Suprapubic skin (tissue), 4 donors: ENCODE data around the gene PTPRD.

ENCODE experiments used
- EP300 ChIP-seq: sonication (generic); formaldehyde crosslinking; IDR thresholded peaks from one replicate; pipeline ENCODE4 v1.6.1; 2017; ENCODE audit warnings: antibody characterized with exemption
- POLR2A ChIP-seq, 2 donors: fragments of 450-650 bp; IDR thresholded peaks; one replicate each; pipeline ENCODE4 v1.6.1; 2017; ENCODE audit warnings: antibody characterized with exemption in 2 of 2, mild to moderate bottlenecking in 2 of 2, moderate library complexity in 2 of 2
- POLR2AphosphoS5 ChIP-seq, 3 donors: sonication (generic); formaldehyde crosslinking; IDR thresholded peaks; one replicate each; pipeline ENCODE4 v1.6.1; 2017; ENCODE audit warnings: antibody characterized with exemption in 3 of 3
- TF ChIP-seq, protein P1 (sequence below), 2 donors: fragments of 200-600 bp in 1 of 2; fragments of 450-650 bp in 1 of 2; sonication (generic) in 1 of 2; IDR thresholded peaks; one replicate each; pipeline ENCODE4 v1.5.1; 2016 to 2019; ENCODE audit warnings: antibody characterized with exemption in 2 of 2, mild to moderate bottlenecking in 1 of 2, moderate library complexity in 1 of 2

DNA sequence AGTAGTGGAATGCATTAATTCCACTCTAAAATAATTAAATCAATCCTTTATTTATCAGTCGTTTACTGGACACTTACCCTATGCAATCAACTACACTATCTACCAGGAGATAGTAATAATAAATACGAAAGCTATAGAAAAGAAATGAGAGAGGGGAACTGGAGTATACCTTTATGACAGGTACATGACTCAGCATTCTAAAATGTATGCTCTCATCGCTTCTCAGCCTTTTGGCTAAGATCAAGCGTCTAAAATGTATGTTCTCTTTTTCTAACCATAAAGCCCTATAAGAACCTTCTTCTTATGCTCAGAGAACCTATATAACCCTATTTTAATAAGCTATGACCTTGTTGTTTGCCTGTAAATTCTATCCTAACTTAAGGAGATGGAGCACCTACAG lies 2059.4 kb downstream of the PTPRD start:
- TF ChIP-seq, protein P1, sequence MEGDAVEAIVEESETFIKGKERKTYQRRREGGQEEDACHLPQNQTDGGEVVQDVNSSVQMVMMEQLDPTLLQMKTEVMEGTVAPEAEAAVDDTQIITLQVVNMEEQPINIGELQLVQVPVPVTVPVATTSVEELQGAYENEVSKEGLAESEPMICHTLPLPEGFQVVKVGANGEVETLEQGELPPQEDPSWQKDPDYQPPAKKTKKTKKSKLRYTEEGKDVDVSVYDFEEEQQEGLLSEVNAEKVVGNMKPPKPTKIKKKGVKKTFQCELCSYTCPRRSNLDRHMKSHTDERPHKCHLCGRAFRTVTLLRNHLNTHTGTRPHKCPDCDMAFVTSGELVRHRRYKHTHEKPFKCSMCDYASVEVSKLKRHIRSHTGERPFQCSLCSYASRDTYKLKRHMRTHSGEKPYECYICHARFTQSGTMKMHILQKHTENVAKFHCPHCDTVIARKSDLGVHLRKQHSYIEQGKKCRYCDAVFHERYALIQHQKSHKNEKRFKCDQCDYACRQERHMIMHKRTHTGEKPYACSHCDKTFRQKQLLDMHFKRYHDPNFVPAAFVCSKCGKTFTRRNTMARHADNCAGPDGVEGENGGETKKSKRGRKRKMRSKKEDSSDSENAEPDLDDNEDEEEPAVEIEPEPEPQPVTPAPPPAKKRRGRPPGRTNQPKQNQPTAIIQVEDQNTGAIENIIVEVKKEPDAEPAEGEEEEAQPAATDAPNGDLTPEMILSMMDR (IDR thresholded peaks at IDR 0.05): no peak
- TF ChIP-seq POLR2AphosphoS5 (IDR thresholded peaks at IDR 0.05) (no peak), POLR2A (IDR thresholded peaks at IDR 0.05) (no peak), EP300 (no peak)
